HUES64 (cell line): ENCODE data around the gene AIP. TPM values are rescaled to one million over a fixed set of nuclear protein-coding genes. Genes with fewer than 3 reads are reported as not detected.

ENCODE experiments used
- H3K27ac ChIP-seq: 2 replicates; pipeline ENCODE4 v1.7.0; 2013; ENCODE audit warnings: low read depth, low read length, inconsistent platforms
- H3K27me3 ChIP-seq: 2 replicates; pipeline ENCODE4 v1.6.1; 2013; ENCODE audit warnings: mild to moderate bottlenecking, low read length; ENCODE audit not compliant: insufficient read depth
- H3K36me3 ChIP-seq: 2 replicates; pipeline ENCODE4 v1.6.1; 2013; ENCODE audit warnings: mild to moderate bottlenecking, low read length; ENCODE audit not compliant: insufficient read depth
- H3K4me1 ChIP-seq: 2 replicates; pipeline ENCODE4 v1.6.1; 2013; ENCODE audit warnings: mild to moderate bottlenecking, low read length, moderate library complexity; ENCODE audit not compliant: insufficient read depth
- H3K4me3 ChIP-seq: 2 replicates; pipeline ENCODE4 v1.5.1; 2013; ENCODE audit warnings: mild to moderate bottlenecking, low read length, moderate library complexity
- H3K9ac ChIP-seq: 2 replicates; pipeline ENCODE4 v1.6.1; 2013; ENCODE audit warnings: mild to moderate bottlenecking, low read depth, low read length
- H3K9me3 ChIP-seq: 2 replicates; pipeline ENCODE4 v1.6.1; 2013; ENCODE audit warnings: low read depth, low read length; ENCODE audit not compliant: insufficient read depth
- WGBS: fragments of 150-250, 120-280 bp; methylation state at CpG from one replicate; pipeline ENCODE4 v1.1.7; 2013; ENCODE audit warnings: missing lambda C conversion rate; 5-methylcytosine and 5-hydroxymethylcytosine counted together
- polyA plus RNA-seq, 2 experiments: library from polyadenylated mRNA; stranded (reverse); fragments of 50-300 nt; gene quantifications; one replicate each; pipeline ENCODE4 v1.2.3, GENCODE V29; 2013

Gene AIP
- 18.9 TPM for polyA plus RNA-seq (2013, experiment 1 of 2)
- 22.9 TPM for polyA plus RNA-seq (2013, experiment 2 of 2)

DNA sequence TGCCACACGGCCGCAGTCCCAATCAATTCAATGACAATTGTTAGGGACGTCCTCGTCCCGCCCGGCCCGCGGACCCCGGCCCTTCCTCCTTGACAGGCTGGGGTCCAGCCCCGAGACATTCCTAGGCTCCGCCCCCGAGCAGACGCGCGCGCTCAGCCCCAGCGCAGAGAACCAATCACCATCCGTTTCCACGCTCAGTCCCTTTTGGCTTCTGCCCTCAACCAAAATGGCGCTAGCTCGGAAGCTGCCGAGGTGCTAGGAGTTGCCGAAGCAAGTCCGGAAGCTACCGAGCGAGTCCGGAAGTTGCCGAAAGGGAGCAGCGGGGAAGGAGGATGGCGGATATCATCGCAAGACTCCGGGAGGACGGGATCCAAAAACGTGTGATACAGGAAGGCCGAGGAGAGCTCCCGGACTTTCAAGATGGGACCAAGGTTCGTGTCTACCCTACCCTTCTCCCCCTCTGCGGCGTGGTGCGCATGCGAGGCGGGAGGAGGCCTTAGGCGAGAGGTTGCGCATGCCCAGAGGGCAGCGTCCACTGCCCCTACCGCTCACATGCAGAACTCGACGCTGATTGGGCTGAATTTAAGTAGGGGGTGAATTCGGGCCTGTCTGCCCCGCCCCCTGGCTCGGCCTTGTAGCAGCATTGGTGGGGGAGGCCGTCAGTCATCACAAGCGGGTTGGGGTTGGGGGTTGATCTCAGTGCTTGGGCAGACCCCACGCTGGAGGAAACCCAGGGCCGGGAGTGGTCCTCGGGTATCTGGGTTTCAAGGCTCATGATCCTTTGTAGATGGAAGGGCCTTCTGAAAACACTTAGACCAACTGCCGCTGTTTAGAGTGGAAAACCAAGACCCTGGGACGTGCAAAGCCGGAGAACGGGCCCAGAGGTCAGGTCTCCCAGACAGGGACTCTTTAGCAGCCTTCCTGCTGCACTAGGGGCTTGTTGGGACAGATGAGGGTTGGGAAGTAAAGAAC is at the start of gene AIP:
AIP (plus strand) TSS at position 200 of the 972 bp plus-strand sequence; CDS start at position 333, 133 bp downstream.
- H3K27me3 ChIP-seq = peaks cover 6% of the 10 kb centered on the region; the same call in 1 of the 2 replicates
- peak within 1 kb of the TSS; percentile 61 for H3K9ac ChIP-seq
- H3K4me1 ChIP-seq = no peaks in the 10 kb centered on the region
- H3K9me3 ChIP-seq = no peaks in the 10 kb centered on the region
- peak within 1 kb of the TSS; percentile 46; the same call in 1 of the 2 replicates for H3K27ac ChIP-seq
- WGBS = 11% methylated on average over 60 of the region's 60 CpGs
- peak within 1 kb of the TSS; percentile 66 for H3K4me3 ChIP-seq
- 0 out of 2 replicates have a peak, but pooled peaks cover 2% of the 10 kb centered on the region for H3K36me3 ChIP-seq

- Histone ChIP-seq H3K9ac (no peak overlapping the region), H3K4me1 (peaks cover 8% of the 10 kb centered on the region; the same call in 1 of the 2 replicates)
Observed at GRCh38 chr11:67433536-67434394, 49.1 kb upstream of the AIP start.

DNA sequence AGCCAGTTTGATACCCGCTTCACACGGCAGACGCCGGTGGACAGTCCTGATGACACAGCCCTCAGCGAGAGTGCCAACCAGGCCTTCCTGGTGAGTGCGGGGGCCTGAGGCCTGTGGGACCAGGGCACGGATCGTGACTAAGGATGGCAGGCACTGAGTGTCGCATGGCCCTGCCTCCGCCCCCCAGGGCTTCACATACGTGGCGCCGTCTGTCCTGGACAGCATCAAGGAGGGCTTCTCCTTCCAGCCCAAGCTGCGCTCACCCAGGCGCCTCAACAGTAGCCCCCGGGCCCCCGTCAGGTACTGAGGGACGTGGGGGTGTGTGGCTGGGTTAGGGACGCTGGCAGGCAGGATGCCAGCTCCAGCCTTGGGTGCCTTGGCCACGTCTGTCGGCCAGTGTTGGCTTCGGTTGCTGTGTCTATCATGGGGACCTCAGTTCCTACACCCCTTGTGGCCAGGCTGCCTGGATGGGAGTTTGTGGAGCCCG is 48.4 kb upstream of the AIP start:
- Histone ChIP-seq H3K9me3 (no peaks in the 10 kb centered on the region), H3K27me3 (no peaks in the 10 kb centered on the region), H3K4me1 (peaks cover 4% of the 10 kb centered on the region; the same call in 1 of the 2 replicates), H3K9ac (no peak overlapping the region), H3K36me3 (peaks cover 41% of the 10 kb centered on the region), H3K27ac (no peak overlapping the region), H3K4me3 (no peak overlapping the region)
- 93% methylated on average over 23 of the region's 23 CpGs for WGBS

More at GRCh38 chr11:67433536-67434394, 49.1 kb upstream of the AIP start:
- H3K27ac ChIP-seq = no peak overlapping the region
- no peak overlapping the region for H3K4me3 ChIP-seq
- WGBS = 94% methylated on average over 22 of the region's 22 CpGs
- peaks cover 35% of the 10 kb centered on the region; the same call in 1 of the 2 replicates for H3K36me3 ChIP-seq
- no peaks in the 10 kb centered on the region for H3K27me3 ChIP-seq
- no peaks in the 10 kb centered on the region for H3K9me3 ChIP-seq

DNA sequence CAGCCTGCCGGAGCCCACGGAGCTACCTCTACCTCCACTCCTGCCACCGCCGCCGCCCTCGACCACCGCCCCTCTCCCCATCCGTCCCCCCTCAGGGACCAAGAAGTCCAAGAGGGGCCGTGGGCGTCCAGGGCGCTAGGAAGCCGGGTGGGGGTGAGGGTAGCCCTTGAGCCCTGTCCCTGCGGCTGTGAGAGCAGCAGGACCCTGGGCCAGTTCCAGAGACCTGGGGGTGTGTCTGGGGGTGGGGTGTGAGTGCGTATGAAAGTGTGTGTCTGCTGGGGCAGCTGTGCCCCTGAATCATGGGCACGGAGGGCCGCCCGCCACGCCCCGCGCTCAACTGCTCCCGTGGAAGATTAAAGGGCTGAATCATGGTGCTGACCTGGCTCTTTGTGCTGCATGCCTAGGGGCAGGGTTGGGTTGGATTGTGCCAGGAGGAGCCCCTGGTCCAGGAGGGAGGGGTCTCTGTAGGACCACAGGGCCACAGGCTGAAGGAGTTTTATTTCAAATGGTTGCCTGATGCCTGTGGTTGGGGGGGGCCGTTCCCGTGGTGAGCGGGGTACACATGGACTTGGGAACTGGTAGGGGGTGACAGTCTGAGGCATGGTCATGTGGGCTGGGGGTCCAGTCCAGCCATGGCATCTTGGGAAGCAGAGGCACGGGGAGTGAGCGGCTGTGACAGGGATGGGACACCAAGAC is 47.6 kb upstream of the AIP start:
- Histone ChIP-seq H3K4me1 (peaks cover 4% of the 10 kb centered on the region; the same call in 1 of the 2 replicates), H3K9ac (no peak overlapping the region), H3K27me3 (no peaks in the 10 kb centered on the region), H3K27ac (peak overlapping the region; percentile 95; the same call in 1 of the 2 replicates), H3K9me3 (no peaks in the 10 kb centered on the region), H3K4me3 (no peak overlapping the region), H3K36me3 (peaks cover 44% of the 10 kb centered on the region)
- 94% methylated on average over 26 of the region's 26 CpGs for WGBS

DNA sequence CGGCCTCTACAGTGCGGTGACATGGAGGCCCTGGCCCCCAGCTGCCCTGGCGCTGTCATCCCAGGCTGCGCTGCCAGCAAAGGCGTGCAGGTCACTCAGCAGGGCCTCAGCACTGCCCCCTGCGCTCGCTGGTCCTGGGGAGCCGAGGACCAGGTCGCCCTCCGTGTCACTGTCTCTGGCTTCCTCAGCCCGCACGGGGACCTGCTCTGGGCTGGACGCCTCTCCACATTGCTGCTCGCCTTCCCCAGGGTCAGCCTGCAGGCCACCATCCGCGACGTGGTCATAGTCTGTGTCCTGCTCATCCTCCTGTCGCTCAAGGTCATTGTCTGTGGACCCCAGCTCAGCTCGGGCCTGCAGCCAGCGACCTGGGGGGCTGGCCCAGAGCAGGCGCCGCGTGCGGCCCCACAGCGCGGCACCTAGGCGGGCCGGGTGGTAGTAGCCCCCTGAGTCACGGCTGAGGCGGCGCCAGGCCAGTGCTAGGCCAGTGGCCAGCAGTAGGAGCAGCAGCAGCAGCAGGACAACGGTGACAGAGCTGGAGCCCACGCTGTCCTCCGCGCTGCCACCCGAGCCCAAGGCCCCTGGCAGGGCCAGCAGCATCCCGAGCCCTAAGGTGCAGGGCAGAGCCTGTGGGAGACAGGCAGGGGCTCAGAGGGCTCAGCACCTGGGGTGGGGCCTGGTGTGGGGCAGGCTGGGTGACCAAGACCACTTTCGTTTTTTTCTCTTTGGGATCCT is 46.9 kb upstream of the AIP start:
- Histone ChIP-seq H3K4me3 (no peak overlapping the region), H3K27ac (peak overlapping the region; percentile 95), H3K27me3 (no peaks in the 10 kb centered on the region), H3K9ac (peak overlapping the region; percentile 64), H3K4me1 (peaks cover 4% of the 10 kb centered on the region; the same call in 1 of the 2 replicates), H3K9me3 (no peaks in the 10 kb centered on the region), H3K36me3 (peaks cover 50% of the 10 kb centered on the region)
- WGBS = 91% methylated on average over 38 of the region's 38 CpGs

DNA sequence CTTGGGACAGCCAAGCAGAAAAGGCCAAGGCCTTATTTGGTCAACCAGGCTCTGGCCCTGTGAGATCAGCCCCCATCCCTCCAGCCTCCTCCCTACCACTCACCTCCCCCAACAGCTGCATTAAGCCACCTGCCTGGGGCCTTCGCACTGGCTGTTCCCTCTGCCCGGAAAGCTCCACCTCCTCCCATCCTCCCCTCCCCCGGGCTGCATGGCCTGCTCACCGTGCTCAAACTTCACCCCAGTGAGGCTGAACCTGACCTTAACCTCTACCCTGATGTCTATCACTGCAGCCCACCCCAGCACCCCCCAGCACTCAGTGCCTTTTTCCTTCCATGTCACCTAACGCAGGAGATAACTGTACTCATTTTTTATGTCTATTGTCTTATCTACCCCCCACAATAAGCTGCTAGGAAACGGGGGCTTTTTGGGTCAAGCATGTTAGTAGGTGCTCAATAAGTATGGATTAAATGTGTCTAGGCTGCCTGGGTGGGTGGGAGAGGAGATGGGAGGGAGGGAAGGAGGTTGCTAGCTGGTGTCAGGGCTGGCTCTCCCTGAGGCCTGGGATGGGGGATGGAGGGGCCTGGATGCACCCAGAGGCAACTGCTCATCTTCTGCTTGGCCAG is 46.3 kb upstream of the AIP start:
- Histone ChIP-seq H3K4me3 (no peak overlapping the region), H3K27me3 (no peaks in the 10 kb centered on the region), H3K9me3 (no peaks in the 10 kb centered on the region), H3K36me3 (peaks cover 55% of the 10 kb centered on the region), H3K9ac (peak overlapping the region; percentile 64), H3K4me1 (peaks cover 4% of the 10 kb centered on the region; the same call in 1 of the 2 replicates), H3K27ac (peak overlapping the region; percentile 95)
- 48% methylated on average over 6 of the region's 6 CpGs for WGBS

DNA sequence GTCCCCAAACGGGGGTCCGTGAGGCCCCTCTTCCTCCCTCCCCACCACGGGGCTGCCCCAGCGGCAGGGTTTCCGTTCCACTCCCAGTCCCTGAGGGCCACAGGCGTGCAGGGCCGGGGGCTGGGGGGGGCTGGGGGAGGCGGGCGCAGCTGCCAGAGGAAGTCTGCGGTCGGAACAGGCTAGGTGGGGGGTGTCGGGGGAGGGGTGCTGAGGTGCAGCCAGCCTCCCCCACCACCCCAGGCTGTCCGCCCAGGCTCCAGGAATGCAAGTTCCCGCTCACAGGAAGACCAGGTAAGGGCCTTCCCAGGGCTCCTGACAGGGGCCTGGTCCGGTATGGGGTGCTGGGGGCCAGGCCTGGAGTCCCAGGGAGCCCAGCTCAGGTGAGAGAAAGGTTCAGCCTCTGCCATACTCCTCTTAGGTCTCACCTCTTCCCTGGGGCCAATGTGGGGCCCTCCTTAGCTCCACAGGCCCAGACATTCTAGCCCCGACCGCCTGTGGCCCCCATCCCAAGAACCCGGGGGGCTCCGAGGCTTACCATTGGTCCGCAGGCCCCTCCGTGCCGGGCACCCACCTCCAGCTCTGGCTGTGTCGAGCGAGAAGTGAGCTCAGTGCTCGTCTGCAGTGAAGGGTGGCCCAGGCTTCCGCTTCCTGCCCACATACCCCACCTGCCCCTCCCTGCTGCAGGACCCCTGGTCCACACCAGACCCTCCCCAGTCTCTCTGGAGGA is 45.6 kb upstream of the AIP start, which contains the start of gene PTPRCAP:
PTPRCAP (minus strand) TSS at position 601 of the 727 bp plus-strand sequence; CDS start at position 538, 63 bp downstream.
- H3K27me3 ChIP-seq = no peaks in the 10 kb centered on the region
- H3K9ac ChIP-seq = peak within 1 kb of the TSS; percentile 49
- peaks cover 4% of the 10 kb centered on the region; the same call in 1 of the 2 replicates for H3K4me1 ChIP-seq
- H3K9me3 ChIP-seq = no peaks in the 10 kb centered on the region
- H3K36me3 ChIP-seq = peaks cover 57% of the 10 kb centered on the region
- no peak within 1 kb of the TSS for H3K4me3 ChIP-seq
- H3K27ac ChIP-seq = peak within 1 kb of the TSS; percentile 90; the same call in 1 of the 2 replicates
- WGBS = 82% methylated on average over 19 of the region's 26 CpGs

- no peaks in the 10 kb centered on the region for H3K9me3 ChIP-seq
- WGBS = 85% methylated on average over 3 of the region's 3 CpGs
- H3K27me3 ChIP-seq = no peaks in the 10 kb centered on the region
- peak overlapping the region; percentile 49; the same call in 1 of the 2 replicates for H3K9ac ChIP-seq
- peaks cover 52% of the 10 kb centered on the region for H3K36me3 ChIP-seq
- peaks cover 4% of the 10 kb centered on the region; the same call in 1 of the 2 replicates for H3K4me1 ChIP-seq
- no peak overlapping the region for H3K4me3 ChIP-seq
- H3K27ac ChIP-seq = peak overlapping the region; percentile 90; the same call in 1 of the 2 replicates
Observed at GRCh38 chr11:67437809-67438157, 45.0 kb upstream of the AIP start.
